ENCODE data around the gene KCNH5.

DNA sequence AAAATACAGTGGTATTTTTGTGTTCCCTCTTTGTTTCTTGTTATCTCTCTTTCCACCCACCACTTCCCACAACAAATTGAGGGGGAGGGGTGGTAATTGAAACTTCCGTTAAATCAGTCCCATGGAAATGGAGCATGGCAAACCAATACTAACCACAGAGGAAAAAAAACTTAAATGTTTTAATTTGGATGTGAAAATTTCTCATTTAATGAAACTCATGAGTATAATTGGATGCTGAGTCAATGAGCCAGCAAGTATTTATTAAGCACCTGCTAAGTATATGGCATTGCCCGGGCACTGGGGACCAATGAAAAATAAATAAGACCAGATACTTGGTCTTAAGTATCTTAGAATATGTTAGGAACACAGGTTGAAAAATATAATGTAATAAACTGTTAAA lies 147.5 kb downstream of the KCNH5 start:
- TF ChIP-seq, protein P1, sequence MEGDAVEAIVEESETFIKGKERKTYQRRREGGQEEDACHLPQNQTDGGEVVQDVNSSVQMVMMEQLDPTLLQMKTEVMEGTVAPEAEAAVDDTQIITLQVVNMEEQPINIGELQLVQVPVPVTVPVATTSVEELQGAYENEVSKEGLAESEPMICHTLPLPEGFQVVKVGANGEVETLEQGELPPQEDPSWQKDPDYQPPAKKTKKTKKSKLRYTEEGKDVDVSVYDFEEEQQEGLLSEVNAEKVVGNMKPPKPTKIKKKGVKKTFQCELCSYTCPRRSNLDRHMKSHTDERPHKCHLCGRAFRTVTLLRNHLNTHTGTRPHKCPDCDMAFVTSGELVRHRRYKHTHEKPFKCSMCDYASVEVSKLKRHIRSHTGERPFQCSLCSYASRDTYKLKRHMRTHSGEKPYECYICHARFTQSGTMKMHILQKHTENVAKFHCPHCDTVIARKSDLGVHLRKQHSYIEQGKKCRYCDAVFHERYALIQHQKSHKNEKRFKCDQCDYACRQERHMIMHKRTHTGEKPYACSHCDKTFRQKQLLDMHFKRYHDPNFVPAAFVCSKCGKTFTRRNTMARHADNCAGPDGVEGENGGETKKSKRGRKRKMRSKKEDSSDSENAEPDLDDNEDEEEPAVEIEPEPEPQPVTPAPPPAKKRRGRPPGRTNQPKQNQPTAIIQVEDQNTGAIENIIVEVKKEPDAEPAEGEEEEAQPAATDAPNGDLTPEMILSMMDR (conservative IDR thresholded peaks at IDR 0.05; ENCODE audit: low read length): no peak
- TF ChIP-seq EZH2phosphoT487 (IDR thresholded peaks at IDR 0.05; ENCODE audit: borderline replicate concordance, low read depth, low read length): no peak

Data from OCI-LY7 (cell line).